HEK293 (cell line): ENCODE results near the gene GALNT10.

ENCODE experiments used
- GLI2 ChIP-seq: fragments of 450-650 bp; formaldehyde crosslinking; IDR thresholded peaks from 2 replicates; pipeline ENCODE4; 2017; ENCODE audit warnings: missing biosample characterization, missing genetic modification characterization, low read depth, borderline replicate concordance
- HOXA7 ChIP-seq: sonication (generic); formaldehyde crosslinking; IDR thresholded peaks from 2 replicates; pipeline ENCODE4 v1.8.1; 2022; ENCODE audit warnings: missing genetic modification reagents, borderline replicate concordance
- MEIS1 ChIP-seq: sonication (generic); formaldehyde crosslinking; IDR thresholded peaks from 2 replicates; pipeline ENCODE4 v1.8.1; 2022; ENCODE audit warnings: missing genetic modification reagents, mild to moderate bottlenecking, borderline replicate concordance
- ZFP41 ChIP-seq: fragments of 450-650 bp; formaldehyde crosslinking; IDR thresholded peaks from 2 replicates; pipeline ENCODE4 v1.5.1; 2016; ENCODE audit warnings: missing biosample characterization, missing genetic modification characterization, borderline replicate concordance
- ZNF121 ChIP-seq: fragments of 450-650 bp; formaldehyde crosslinking; IDR thresholded peaks from 2 replicates; pipeline ENCODE4 v1.5.1; 2016; ENCODE audit warnings: missing biosample characterization, missing genetic modification characterization
- ZNF274 ChIP-seq, 2 experiments: fragments of 200-500 bp in 1 of 2; fragments of 450-650 bp in 1 of 2; sonication (Bioruptor generic) in 1 of 2; formaldehyde crosslinking in 1 of 2; IDR thresholded peaks; 2 replicates each; pipeline versions ENCODE4 v1.5.1 to v1.6.1; 2014 to 2016; ENCODE audit warnings: borderline replicate concordance in 1 of 2, inconsistent platforms in 1 of 2, low read length in 1 of 2, missing biosample characterization in 1 of 2, missing genetic modification characterization in 1 of 2
- ZNF350 ChIP-seq: fragments of 450-650 bp; formaldehyde crosslinking; IDR thresholded peaks from 2 replicates; pipeline ENCODE4 v1.5.0; 2017; ENCODE audit warnings: missing biosample characterization, mild to moderate bottlenecking, missing genetic modification characterization
- ZNF629 ChIP-seq: fragments of 450-650 bp; formaldehyde crosslinking; IDR thresholded peaks from 2 replicates; pipeline ENCODE4 v1.5.1; 2017; ENCODE audit warnings: missing biosample characterization, missing genetic modification characterization
- TF ChIP-seq, protein P1 (sequence below): fragments of 450-650 bp; formaldehyde crosslinking; IDR thresholded peaks from 2 replicates; pipeline ENCODE4 v1.5.1; 2016; ENCODE audit warnings: missing biosample characterization, missing genetic modification characterization
- TF ChIP-seq, protein P2 (sequence below): fragments of 450-650 bp; formaldehyde crosslinking; IDR thresholded peaks from 2 replicates; pipeline ENCODE4 v1.5.0; 2017; ENCODE audit warnings: missing biosample characterization, missing genetic modification characterization, borderline replicate concordance
- TF ChIP-seq, protein P3 (sequence below): fragments of 450-650 bp; formaldehyde crosslinking; optimal IDR thresholded peaks from 2 replicates; pipeline ENCODE3; 2016; ENCODE audit warnings: missing biosample characterization, mild to moderate bottlenecking, missing genetic modification characterization

DNA sequence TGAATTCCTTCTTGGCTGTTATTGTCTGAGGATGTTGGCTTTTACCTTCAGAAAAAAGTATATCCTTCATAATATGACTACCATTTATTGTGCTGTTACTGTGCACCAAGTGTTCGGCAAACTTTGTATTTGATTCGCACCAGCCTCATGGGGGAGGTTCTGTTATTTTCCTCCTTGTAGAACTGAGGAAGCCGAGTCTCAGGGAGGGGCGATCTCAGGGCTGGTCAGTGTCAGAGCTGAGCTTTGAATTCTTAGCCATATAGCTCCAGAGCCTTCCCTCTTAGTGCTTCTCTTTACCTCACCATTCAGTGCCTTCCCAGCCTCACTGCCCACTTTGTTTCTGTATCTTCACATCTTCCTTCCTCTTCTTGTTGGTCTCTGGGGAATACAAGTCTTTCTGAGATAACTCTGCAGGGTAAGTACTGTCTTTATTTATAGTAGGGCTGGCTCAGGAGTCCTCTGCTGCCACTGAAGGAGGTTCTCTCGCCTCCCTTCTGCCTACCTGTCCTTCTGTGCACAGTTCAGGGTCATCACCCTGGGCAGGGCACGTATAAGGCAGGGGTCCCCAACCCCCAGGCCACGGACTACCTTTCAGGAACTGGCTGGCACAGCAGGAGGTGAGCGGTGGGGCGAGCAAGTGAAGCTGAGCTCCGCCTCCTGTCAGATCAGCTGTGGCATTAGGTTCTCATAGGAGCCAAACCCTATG lies 48.4 kb downstream of the GALNT10 start:
- TF ChIP-seq, protein P1, sequence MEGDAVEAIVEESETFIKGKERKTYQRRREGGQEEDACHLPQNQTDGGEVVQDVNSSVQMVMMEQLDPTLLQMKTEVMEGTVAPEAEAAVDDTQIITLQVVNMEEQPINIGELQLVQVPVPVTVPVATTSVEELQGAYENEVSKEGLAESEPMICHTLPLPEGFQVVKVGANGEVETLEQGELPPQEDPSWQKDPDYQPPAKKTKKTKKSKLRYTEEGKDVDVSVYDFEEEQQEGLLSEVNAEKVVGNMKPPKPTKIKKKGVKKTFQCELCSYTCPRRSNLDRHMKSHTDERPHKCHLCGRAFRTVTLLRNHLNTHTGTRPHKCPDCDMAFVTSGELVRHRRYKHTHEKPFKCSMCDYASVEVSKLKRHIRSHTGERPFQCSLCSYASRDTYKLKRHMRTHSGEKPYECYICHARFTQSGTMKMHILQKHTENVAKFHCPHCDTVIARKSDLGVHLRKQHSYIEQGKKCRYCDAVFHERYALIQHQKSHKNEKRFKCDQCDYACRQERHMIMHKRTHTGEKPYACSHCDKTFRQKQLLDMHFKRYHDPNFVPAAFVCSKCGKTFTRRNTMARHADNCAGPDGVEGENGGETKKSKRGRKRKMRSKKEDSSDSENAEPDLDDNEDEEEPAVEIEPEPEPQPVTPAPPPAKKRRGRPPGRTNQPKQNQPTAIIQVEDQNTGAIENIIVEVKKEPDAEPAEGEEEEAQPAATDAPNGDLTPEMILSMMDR (tag by site-specific recombination), result no peak
- TF ChIP-seq, protein P2, sequence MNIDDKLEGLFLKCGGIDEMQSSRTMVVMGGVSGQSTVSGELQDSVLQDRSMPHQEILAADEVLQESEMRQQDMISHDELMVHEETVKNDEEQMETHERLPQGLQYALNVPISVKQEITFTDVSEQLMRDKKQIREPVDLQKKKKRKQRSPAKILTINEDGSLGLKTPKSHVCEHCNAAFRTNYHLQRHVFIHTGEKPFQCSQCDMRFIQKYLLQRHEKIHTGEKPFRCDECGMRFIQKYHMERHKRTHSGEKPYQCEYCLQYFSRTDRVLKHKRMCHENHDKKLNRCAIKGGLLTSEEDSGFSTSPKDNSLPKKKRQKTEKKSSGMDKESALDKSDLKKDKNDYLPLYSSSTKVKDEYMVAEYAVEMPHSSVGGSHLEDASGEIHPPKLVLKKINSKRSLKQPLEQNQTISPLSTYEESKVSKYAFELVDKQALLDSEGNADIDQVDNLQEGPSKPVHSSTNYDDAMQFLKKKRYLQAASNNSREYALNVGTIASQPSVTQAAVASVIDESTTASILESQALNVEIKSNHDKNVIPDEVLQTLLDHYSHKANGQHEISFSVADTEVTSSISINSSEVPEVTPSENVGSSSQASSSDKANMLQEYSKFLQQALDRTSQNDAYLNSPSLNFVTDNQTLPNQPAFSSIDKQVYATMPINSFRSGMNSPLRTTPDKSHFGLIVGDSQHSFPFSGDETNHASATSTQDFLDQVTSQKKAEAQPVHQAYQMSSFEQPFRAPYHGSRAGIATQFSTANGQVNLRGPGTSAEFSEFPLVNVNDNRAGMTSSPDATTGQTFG (tag by site-specific recombination), result no peak
- TF ChIP-seq ZNF274 (IDR thresholded peaks at IDR 0.05; ENCODE audit: low read length) (no peak), ZNF274 (tag by site-specific recombination; IDR thresholded peaks at IDR 0.05; ENCODE audit: borderline replicate concordance) (no peak), GLI2 (tag by site-specific recombination) (no peak), ZNF350 (tag by site-specific recombination) (no peak), HOXA7 (no peak), ZNF121 (tag by site-specific recombination) (no peak), MEIS1 (CRISPR knock-in tag) (no peak), ZNF629 (no peak), ZFP41 (tag by site-specific recombination) (no peak)
- TF ChIP-seq, protein P3, sequence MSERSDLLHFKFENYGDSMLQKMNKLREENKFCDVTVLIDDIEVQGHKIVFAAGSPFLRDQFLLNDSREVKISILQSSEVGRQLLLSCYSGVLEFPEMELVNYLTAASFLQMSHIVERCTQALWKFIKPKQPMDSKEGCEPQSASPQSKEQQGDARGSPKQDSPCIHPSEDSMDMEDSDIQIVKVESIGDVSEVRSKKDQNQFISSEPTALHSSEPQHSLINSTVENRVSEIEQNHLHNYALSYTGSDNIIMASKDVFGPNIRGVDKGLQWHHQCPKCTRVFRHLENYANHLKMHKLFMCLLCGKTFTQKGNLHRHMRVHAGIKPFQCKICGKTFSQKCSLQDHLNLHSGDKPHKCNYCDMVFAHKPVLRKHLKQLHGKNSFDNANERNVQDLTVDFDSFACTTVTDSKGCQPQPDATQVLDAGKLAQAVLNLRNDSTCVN, result no peak
